NCI-H187 treated with DMSO at 0.1 percent for 48 hours (cell line): ENCODE results near the gene ANK3.

Source experiments
- DNase-seq: peaks from one replicate; lab custom pipeline; 2025; lab: John Stamatoyannopoulos, UW

Gene ANK3

GRCh38 chr10:60280475-60280874 is 109.2 kb downstream of the ANK3 start:
- DNase-seq: no peak

- DNase-seq: no peak
Measured at GRCh38 chr10:60277656-60278055, 112.0 kb downstream of the ANK3 start.

- no peak for DNase-seq
Measured at GRCh38 chr10:60276232-60276631, 113.4 kb downstream of the ANK3 start.

GRCh38 chr10:60271319-60272040 is 118.2 kb downstream of the ANK3 start:
- DNase-seq: no peak

- no peak for DNase-seq
Measured at GRCh38 chr10:60270426-60270825, 119.2 kb downstream of the ANK3 start.

- DNase-seq: no peak
Measured at GRCh38 chr10:60267802-60268201, 121.9 kb downstream of the ANK3 start.

GRCh38 chr10:60266513-60266912 is 123.2 kb downstream of the ANK3 start:
- DNase-seq: no peak

- DNase-seq: no peak
Measured at GRCh38 chr10:60262647-60263126, 127.0 kb downstream of the ANK3 start.

- DNase-seq: no peak
Measured at GRCh38 chr10:60260321-60260720, 129.4 kb downstream of the ANK3 start.

- no peak for DNase-seq
Measured at GRCh38 chr10:60258429-60258797, 131.3 kb downstream of the ANK3 start.

GRCh38 chr10:60257767-60258428 is 131.8 kb downstream of the ANK3 start:
- DNase-seq: no peak

- DNase-seq: no peak
Measured at GRCh38 chr10:60254776-60255175, 134.9 kb downstream of the ANK3 start.

- DNase-seq: no peak
Measured at GRCh38 chr10:60253484-60253883, 136.2 kb downstream of the ANK3 start.

GRCh38 chr10:60252688-60253087 is 137.0 kb downstream of the ANK3 start:
- DNase-seq: no peak

GRCh38 chr10:60246382-60246781 is 143.3 kb downstream of the ANK3 start:
- no peak for DNase-seq

- no peak for DNase-seq
Measured at GRCh38 chr10:60239228-60239627, 150.4 kb downstream of the ANK3 start.

GRCh38 chr10:60238759-60239100 is 150.9 kb downstream of the ANK3 start:
- no peak for DNase-seq

- DNase-seq: no peak
Measured at GRCh38 chr10:60237977-60238758, 151.5 kb downstream of the ANK3 start.

GRCh38 chr10:60236869-60237524 is 152.7 kb downstream of the ANK3 start:
- no peak for DNase-seq

- DNase-seq: no peak
Measured at GRCh38 chr10:60235001-60235400, 154.7 kb downstream of the ANK3 start.

- DNase-seq: no peak
Measured at GRCh38 chr10:60234551-60234950, 155.1 kb downstream of the ANK3 start.

- DNase-seq: no peak
Measured at GRCh38 chr10:60230892-60231291, 158.8 kb downstream of the ANK3 start.
